GM23338 (cell line): ENCODE measurements around the gene NSUN7. TPM values are rescaled to one million over a fixed set of nuclear protein-coding genes. Genes with fewer than 3 reads are reported as not detected.

Source experiments
- ATAC-seq: fragments of 200-7000 bp; cut with Tn5 transposase; 3 replicates; pipeline ENCODE4 v1.9.1; 2020
- DNase-seq: peaks from one replicate; pipeline ENCODE4 v3.0.0-alpha.2; 2015; ENCODE audit warnings: low spot score
- H2AFZ ChIP-seq: fragments of 200-600 bp; sonication (generic); 2 replicates; pipeline ENCODE4 v1.8.0; 2016; ENCODE audit warnings: antibody characterized with exemption, mild to moderate bottlenecking, moderate library complexity
- H3F3A ChIP-seq: fragments of 200-600 bp; sonication (generic); replicated peaks from 2 replicates; pipeline ENCODE4 v1.8.0; 2017; ENCODE audit warnings: antibody characterized with exemption, mixed run types, low read depth
- H3K27ac ChIP-seq: fragments of 200-600 bp; sonication (generic); 2 replicates; pipeline ENCODE4 v1.6.1; 2016; ENCODE audit warnings: low read depth
- H3K27me3 ChIP-seq: fragments of 200-600 bp; sonication (generic); 2 replicates; pipeline ENCODE4 v1.8.0; 2016; ENCODE audit warnings: mild to moderate bottlenecking, mixed run types, moderate library complexity; ENCODE audit not compliant: insufficient read depth
- H3K36me3 ChIP-seq: fragments of 200-600 bp; sonication (generic); 2 replicates; pipeline ENCODE4 v1.8.0; 2016; ENCODE audit warnings: mild to moderate bottlenecking; ENCODE audit not compliant: insufficient read depth
- H3K4me1 ChIP-seq: fragments of 200-600 bp; sonication (generic); 2 replicates; pipeline ENCODE4 v1.8.0; 2016; ENCODE audit warnings: mild to moderate bottlenecking, moderate library complexity; ENCODE audit not compliant: insufficient read depth
- H3K4me2 ChIP-seq: fragments of 200-600 bp; sonication (generic); 2 replicates; pipeline ENCODE4 v1.7.1; 2017; ENCODE audit warnings: mixed run types
- H3K4me3 ChIP-seq: fragments of 200-600 bp; sonication (generic); 2 replicates; pipeline ENCODE4 v1.6.1; 2016; ENCODE audit warnings: mixed run types
- H3K79me2 ChIP-seq: fragments of 200-600 bp; sonication (generic); replicated peaks from 2 replicates; pipeline ENCODE4 v1.8.0; 2017; ENCODE audit warnings: mild to moderate bottlenecking; ENCODE audit not compliant: insufficient read depth
- H3K9me2 ChIP-seq: fragments of 200-600 bp; sonication (generic); 2 replicates; pipeline ENCODE4 v1.8.0; 2017; ENCODE audit not compliant: insufficient read depth
- H4K20me1 ChIP-seq: fragments of 200-600 bp; sonication (generic); replicated peaks from 2 replicates; pipeline ENCODE4 v1.8.0; 2017; ENCODE audit warnings: mild to moderate bottlenecking; ENCODE audit not compliant: insufficient read depth
- H3K27ac Mint-ChIP-seq: 2 replicates; pipeline ENCODE4 v1.8.0; 2020; ENCODE audit warnings: inconsistent platforms, mild to moderate bottlenecking, moderate library complexity, mixed read lengths
- H3K27me3 Mint-ChIP-seq: 3 replicates; pipeline ENCODE4 v1.8.0; 2022; ENCODE audit warnings: low read depth, mild to moderate bottlenecking, moderate library complexity, mixed read lengths, inconsistent platforms; ENCODE audit not compliant: insufficient read depth, poor library complexity
- H3K36me3 Mint-ChIP-seq: 3 replicates; pipeline ENCODE4 v1.8.0; 2021; ENCODE audit warnings: low read depth, mild to moderate bottlenecking, inconsistent platforms, moderate library complexity, mixed read lengths
- H3K4me1 Mint-ChIP-seq: 3 replicates; pipeline ENCODE4 v1.8.0; 2020; ENCODE audit warnings: mild to moderate bottlenecking, inconsistent platforms, mixed read lengths
- H3K4me3 Mint-ChIP-seq: 3 replicates; pipeline ENCODE4 v1.8.0; 2021; ENCODE audit warnings: moderate library complexity, mild to moderate bottlenecking, inconsistent platforms, mixed read lengths
- H3K9me3 Mint-ChIP-seq: 3 replicates; pipeline ENCODE4 v1.8.0; 2020; ENCODE audit warnings: moderate library complexity, mild to moderate bottlenecking, inconsistent platforms, mixed read lengths
- ZNF114 ChIP-seq: fragments of 250-450 bp; sonication (Bioruptor Pico); IDR thresholded peaks from 2 replicates; pipeline ENCODE4 v1.5.0; 2020; ENCODE audit warnings: mild to moderate bottlenecking, moderate library complexity
- ZNF331 ChIP-seq: fragments of 250-450 bp; sonication (Bioruptor Pico); IDR thresholded peaks from 2 replicates; pipeline ENCODE4 v1.5.0; 2020; ENCODE audit warnings: low read depth, mild to moderate bottlenecking, moderate library complexity
- ZNF462 ChIP-seq: fragments of 250-450 bp; sonication (Bioruptor Pico); IDR thresholded peaks from 2 replicates; pipeline ENCODE4 v1.5.0; 2020; ENCODE audit warnings: mild to moderate bottlenecking, moderate library complexity
- polyA plus RNA-seq: library from polyadenylated mRNA; unstranded; fragments of >200 nt; fragmentation: Nextera tagmentation; extraction: Ambion mirVana; gene quantifications from 2 replicates; pipeline ENCODE4 v1.2.1, GENCODE V29; 2016
- total RNA-seq: library from RNA; depleted of rRNA; stranded (reverse); fragments of >200 nt; shearing (Covaris generic); gene quantifications from 2 replicates; pipeline ENCODE4 v1.2.3, GENCODE V29; 2014
- TF ChIP-seq, protein P1 (sequence below), 2 experiments: fragments of 200-600 bp in 1 of 2; sonication (generic) in 1 of 2; conservative IDR thresholded peaks; 2 replicates each; pipeline versions ENCODE4 v1.5.1 to v1.6.1; 2016 to 2017; ENCODE audit warnings: antibody characterized with exemption in 2 of 2, low read depth in 2 of 2, mild to moderate bottlenecking in 2 of 2, moderate library complexity in 1 of 2

Gene NSUN7
- total and polyA plus RNA-seq, 2 experiments from 2014 or later = 28.8 to 29.0 TPM

- ATAC-seq (no peak), DNase-seq (no peak)
- Mint-ChIP-seq H3K27me3 (no peaks in the 10 kb centered on the region), H3K36me3 (no peaks in the 10 kb centered on the region), H3K27ac (no peak overlapping the region), H3K4me3 (no peak overlapping the region), H3K9me3 (no peaks in the 10 kb centered on the region), H3K4me1 (peaks cover 2% of the 10 kb centered on the region)
- no peak overlapping the region for H3K4me3 ChIP-seq
- TF ChIP-seq ZNF114 (CRISPR knock-in tag) (no peak), ZNF462 (CRISPR knock-in tag) (no peak), ZNF331 (no peak)
- TF ChIP-seq, protein P1, sequence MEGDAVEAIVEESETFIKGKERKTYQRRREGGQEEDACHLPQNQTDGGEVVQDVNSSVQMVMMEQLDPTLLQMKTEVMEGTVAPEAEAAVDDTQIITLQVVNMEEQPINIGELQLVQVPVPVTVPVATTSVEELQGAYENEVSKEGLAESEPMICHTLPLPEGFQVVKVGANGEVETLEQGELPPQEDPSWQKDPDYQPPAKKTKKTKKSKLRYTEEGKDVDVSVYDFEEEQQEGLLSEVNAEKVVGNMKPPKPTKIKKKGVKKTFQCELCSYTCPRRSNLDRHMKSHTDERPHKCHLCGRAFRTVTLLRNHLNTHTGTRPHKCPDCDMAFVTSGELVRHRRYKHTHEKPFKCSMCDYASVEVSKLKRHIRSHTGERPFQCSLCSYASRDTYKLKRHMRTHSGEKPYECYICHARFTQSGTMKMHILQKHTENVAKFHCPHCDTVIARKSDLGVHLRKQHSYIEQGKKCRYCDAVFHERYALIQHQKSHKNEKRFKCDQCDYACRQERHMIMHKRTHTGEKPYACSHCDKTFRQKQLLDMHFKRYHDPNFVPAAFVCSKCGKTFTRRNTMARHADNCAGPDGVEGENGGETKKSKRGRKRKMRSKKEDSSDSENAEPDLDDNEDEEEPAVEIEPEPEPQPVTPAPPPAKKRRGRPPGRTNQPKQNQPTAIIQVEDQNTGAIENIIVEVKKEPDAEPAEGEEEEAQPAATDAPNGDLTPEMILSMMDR (conservative IDR thresholded peaks at IDR 0.05; ENCODE audit: low read depth in 2 of 2) = no peak
- no peak overlapping the region for H2AFZ ChIP-seq
- no peaks in the 10 kb centered on the region for H3K79me2 ChIP-seq
- no peaks in the 10 kb centered on the region for H3K9me2 ChIP-seq
- no peaks in the 10 kb centered on the region for H3F3A ChIP-seq
- no peaks in the 10 kb centered on the region for H3K27me3 ChIP-seq
- H3K36me3 ChIP-seq = no peaks in the 10 kb centered on the region
- H3K4me1 ChIP-seq = no peaks in the 10 kb centered on the region
- no peaks in the 10 kb centered on the region for H4K20me1 ChIP-seq
- no peak overlapping the region for H3K4me2 ChIP-seq
- H3K27ac ChIP-seq = no peak overlapping the region
Measured at GRCh38 chr4:40729555-40729954, 20.2 kb upstream of the NSUN7 start.
